Measurements from ENCODE around the gene KCNQ1. TPM values are rescaled to one million over a fixed set of nuclear protein-coding genes. Genes with fewer than 3 reads are reported as not detected.

The KCNQ1 gene
- total RNA-seq, 3 donors from 2014 or later (not counting 1 experiment from before 2014, with no cell fraction given) = 1.9 to 7.8 (median 3.3) TPM

- ATAC-seq = no peak
- H3K4me3 Mint-ChIP-seq = no peak overlapping the region
- no peak for DNase-seq
- Histone ChIP-seq H3K4me3 (ENCODE audit: low read length) (no peak overlapping the region), H3K27me3 (ENCODE audit: control insufficient read depth, insufficient read depth, low read length) (peaks cover 6% of the 10 kb centered on the region), H3K9me3 (ENCODE audit: control insufficient read depth, insufficient read depth, low read length) (no peaks in the 10 kb centered on the region), H3K4me1 (ENCODE audit: control insufficient read depth, insufficient read depth, low read length) (peaks cover 22% of the 10 kb centered on the region), H3K27ac (ENCODE audit: low read length) (no peak overlapping the region), H3K36me3 (ENCODE audit: control insufficient read depth, insufficient read depth, low read length) (no peaks in the 10 kb centered on the region)
- no peaks in the 10 kb centered on the region for H3K36me3 Mint-ChIP-seq
- H3K9me3 Mint-ChIP-seq = no peaks in the 10 kb centered on the region
- intact Hi-C loops (cut with micrococcal nuclease) = no loop called here
- TF ChIP-seq, protein P1, sequence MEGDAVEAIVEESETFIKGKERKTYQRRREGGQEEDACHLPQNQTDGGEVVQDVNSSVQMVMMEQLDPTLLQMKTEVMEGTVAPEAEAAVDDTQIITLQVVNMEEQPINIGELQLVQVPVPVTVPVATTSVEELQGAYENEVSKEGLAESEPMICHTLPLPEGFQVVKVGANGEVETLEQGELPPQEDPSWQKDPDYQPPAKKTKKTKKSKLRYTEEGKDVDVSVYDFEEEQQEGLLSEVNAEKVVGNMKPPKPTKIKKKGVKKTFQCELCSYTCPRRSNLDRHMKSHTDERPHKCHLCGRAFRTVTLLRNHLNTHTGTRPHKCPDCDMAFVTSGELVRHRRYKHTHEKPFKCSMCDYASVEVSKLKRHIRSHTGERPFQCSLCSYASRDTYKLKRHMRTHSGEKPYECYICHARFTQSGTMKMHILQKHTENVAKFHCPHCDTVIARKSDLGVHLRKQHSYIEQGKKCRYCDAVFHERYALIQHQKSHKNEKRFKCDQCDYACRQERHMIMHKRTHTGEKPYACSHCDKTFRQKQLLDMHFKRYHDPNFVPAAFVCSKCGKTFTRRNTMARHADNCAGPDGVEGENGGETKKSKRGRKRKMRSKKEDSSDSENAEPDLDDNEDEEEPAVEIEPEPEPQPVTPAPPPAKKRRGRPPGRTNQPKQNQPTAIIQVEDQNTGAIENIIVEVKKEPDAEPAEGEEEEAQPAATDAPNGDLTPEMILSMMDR (IDR thresholded peaks at IDR 0.05) = no peak
- 94% methylated on average over 19 of the region's 19 CpGs for WGBS (ENCODE audit: insufficient coverage)
- H3K27me3 Mint-ChIP-seq (ENCODE audit: low read depth in 2 of 2) = peaks cover 6 to 11% of the 10 kb centered on the region in 2 donors
- H3K27ac Mint-ChIP-seq = no peak overlapping the region
- peaks cover 12 to 15% of the 10 kb centered on the region in 2 donors for H3K4me1 Mint-ChIP-seq
Measured at GRCh38 chr11:2536440-2536989, 91.7 kb downstream of the KCNQ1 start.

GRCh38 chr11:2537010-2537705, 92.3 kb downstream of the KCNQ1 start:
- no peaks in the 10 kb centered on the region for H3K9me3 ChIP-seq (ENCODE audit: control insufficient read depth, insufficient read depth, low read length)
- intact Hi-C loops (cut with micrococcal nuclease) = no loop called here
- DNase-seq = no peak
- H3K27me3 ChIP-seq (ENCODE audit: control insufficient read depth, insufficient read depth, low read length) = peaks cover 6% of the 10 kb centered on the region
- Mint-ChIP-seq H3K4me1 (peaks cover 12 to 15% of the 10 kb centered on the region in 2 donors), H3K27me3 (ENCODE audit: low read depth in 2 of 2) (peaks cover 6 to 11% of the 10 kb centered on the region in 2 donors), H3K27ac (no peak overlapping the region), H3K4me3 (no peak overlapping the region), H3K36me3 (no peaks in the 10 kb centered on the region), H3K9me3 (no peaks in the 10 kb centered on the region)
- WGBS (ENCODE audit: insufficient coverage) = 85% methylated on average over 9 of the region's 9 CpGs
- TF ChIP-seq, protein P1 (IDR thresholded peaks at IDR 0.05) = no peak
- no peak overlapping the region for H3K27ac ChIP-seq (ENCODE audit: low read length)
- ATAC-seq = no peak
- no peaks in the 10 kb centered on the region for H3K36me3 ChIP-seq (ENCODE audit: control insufficient read depth, insufficient read depth, low read length)
- H3K4me3 ChIP-seq (ENCODE audit: low read length) = no peak overlapping the region
- peaks cover 22% of the 10 kb centered on the region for H3K4me1 ChIP-seq (ENCODE audit: control insufficient read depth, insufficient read depth, low read length)

- 89% methylated on average over 27 of the region's 27 CpGs for WGBS (ENCODE audit: insufficient coverage)
- no peaks in the 10 kb centered on the region for H3K36me3 Mint-ChIP-seq
- intact Hi-C loops (cut with micrococcal nuclease) = no loop called here
- H3K27me3 ChIP-seq (ENCODE audit: control insufficient read depth, insufficient read depth, low read length) = peaks cover 6% of the 10 kb centered on the region
- no peak overlapping the region for H3K27ac Mint-ChIP-seq
- H3K4me3 Mint-ChIP-seq = no peak overlapping the region
- no peak overlapping the region for H3K27ac ChIP-seq (ENCODE audit: low read length)
- no peaks in the 10 kb centered on the region for H3K9me3 ChIP-seq (ENCODE audit: control insufficient read depth, insufficient read depth, low read length)
- peaks cover 6 to 7% of the 10 kb centered on the region in 2 donors for H3K4me1 Mint-ChIP-seq
- peaks cover 6% of the 10 kb centered on the region in 2 donors for H3K27me3 Mint-ChIP-seq (ENCODE audit: low read depth in 2 of 2)
- DNase-seq = no peak
- no peaks in the 10 kb centered on the region for H3K9me3 Mint-ChIP-seq
- TF ChIP-seq, protein P1 (IDR thresholded peaks at IDR 0.05) = no peak
- no peak for ATAC-seq
- H3K4me3 ChIP-seq (ENCODE audit: low read length) = no peak overlapping the region
- no peaks in the 10 kb centered on the region for H3K36me3 ChIP-seq (ENCODE audit: control insufficient read depth, insufficient read depth, low read length)
- peaks cover 14% of the 10 kb centered on the region for H3K4me1 ChIP-seq (ENCODE audit: control insufficient read depth, insufficient read depth, low read length)
Measured at GRCh38 chr11:2537896-2538724, 93.3 kb downstream of the KCNQ1 start.
